GM10248 (cell line): Measurements from ENCODE around the gene STX8.

Experiments
- CTCF ChIA-PET: fragments of 300-600 bp; sonication (Branson Sonifier 250); formaldehyde crosslinking; extraction: SDS; loops from one replicate; lab custom pipeline; 2021; ENCODE audit warnings: antibody characterized with exemption; lab: Yijun Ruan, JAX
- POLR2A ChIA-PET: fragments of 350-650 bp; sonication (Branson Sonifier 250); formaldehyde crosslinking; extraction: SDS; loops from one replicate; lab custom pipeline; 2020; ENCODE audit warnings: antibody characterized with exemption; lab: Yijun Ruan, JAX
- DNase-seq: peaks from one replicate; pipeline ENCODE4 v3.0.0; 2012; ENCODE audit errors: extremely low spot score
- TF ChIP-seq, protein P1 (sequence below): IDR thresholded peaks from 2 replicates; pipeline ENCODE4 v1.5.1; 2012; ENCODE audit warnings: mild to moderate bottlenecking, low read depth; ENCODE audit errors: extremely low read depth, missing control alignments, control extremely low read depth

Gene STX8

DNA sequence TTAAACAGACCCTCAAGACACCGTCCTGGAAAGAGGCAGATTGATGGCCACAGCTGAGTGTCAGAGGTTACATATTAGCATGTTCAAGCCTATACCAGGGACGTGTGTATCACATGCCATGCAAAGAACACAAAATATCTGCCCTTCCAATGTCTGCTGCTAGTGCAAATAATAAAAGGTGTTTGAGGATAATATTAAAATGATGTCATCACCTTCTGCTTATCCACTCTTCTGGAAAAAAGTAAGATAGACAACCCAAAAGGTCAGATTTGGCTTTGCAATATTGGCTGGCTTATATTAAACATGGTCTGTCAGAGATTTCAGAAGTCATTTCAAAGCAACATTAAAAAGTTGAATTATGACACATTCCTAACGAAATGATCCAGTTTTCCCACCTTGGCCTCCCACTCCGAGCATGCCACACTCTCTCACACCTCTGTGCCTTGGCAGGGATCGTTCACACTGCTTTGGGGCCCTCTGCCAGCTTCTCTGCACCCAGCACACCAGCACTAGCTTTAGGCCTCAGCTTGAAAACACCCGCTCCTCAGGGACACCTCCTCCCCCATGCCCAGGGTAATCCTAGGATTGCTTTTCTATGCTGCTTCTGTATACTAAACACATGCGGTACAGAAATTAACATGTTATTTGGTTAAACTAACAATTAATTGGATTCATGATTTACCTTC is 306.1 kb downstream of the STX8 start:
- TF ChIP-seq, protein P1, sequence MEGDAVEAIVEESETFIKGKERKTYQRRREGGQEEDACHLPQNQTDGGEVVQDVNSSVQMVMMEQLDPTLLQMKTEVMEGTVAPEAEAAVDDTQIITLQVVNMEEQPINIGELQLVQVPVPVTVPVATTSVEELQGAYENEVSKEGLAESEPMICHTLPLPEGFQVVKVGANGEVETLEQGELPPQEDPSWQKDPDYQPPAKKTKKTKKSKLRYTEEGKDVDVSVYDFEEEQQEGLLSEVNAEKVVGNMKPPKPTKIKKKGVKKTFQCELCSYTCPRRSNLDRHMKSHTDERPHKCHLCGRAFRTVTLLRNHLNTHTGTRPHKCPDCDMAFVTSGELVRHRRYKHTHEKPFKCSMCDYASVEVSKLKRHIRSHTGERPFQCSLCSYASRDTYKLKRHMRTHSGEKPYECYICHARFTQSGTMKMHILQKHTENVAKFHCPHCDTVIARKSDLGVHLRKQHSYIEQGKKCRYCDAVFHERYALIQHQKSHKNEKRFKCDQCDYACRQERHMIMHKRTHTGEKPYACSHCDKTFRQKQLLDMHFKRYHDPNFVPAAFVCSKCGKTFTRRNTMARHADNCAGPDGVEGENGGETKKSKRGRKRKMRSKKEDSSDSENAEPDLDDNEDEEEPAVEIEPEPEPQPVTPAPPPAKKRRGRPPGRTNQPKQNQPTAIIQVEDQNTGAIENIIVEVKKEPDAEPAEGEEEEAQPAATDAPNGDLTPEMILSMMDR: no peak
- ChIA-PET POLR2A (no interaction called here), CTCF (no interaction called here)
- no peak for DNase-seq

DNA sequence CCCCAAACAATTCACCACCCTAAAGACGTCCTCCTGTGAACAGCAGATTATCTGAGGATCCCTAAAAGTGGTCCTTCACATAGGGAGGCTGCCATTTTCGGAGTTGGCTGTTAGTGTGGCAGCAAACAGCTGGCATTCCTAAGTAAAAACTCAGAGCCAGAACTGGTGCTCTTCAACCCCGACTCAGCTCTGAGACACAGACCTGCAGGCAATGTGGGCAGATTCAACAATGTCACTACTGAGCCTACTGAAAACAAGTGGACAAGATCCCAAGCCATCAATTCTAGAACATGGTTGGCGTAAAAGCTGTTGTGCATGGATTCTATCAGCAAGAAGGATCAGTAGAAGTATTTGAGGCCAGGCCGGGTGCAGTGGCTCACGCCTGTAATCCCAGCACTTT is 307.1 kb downstream of the STX8 start:
- CTCF ChIA-PET: interaction anchor here (1.3 kb wide), 1 partner anchor 22 kb away, joined by 3 read pairs; no protein-coding TSS in a partner anchor
- POLR2A ChIA-PET: no interaction called here
- TF ChIP-seq, protein P1: no peak
- no peak for DNase-seq

DNA sequence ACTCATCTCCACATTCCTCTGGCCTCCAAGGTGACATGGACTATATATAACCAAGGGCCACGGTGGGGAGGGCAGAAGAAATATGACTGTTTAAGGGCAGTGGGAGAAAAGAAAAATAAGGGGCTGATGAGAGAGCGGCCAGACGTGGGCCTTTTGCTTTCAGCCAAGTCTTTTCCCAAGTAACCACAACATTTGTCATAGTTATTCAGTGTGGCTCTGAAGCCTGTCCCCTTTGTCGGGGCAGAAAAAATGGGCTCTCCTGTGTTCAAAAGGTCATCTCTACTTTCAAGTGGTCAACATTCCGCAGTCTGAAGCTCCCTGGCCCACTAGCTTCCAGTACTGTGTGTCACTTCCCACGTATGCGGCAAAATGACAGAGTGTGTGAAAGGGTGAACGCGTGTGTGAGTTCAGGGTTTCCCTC is 308.9 kb downstream of the STX8 start:
- POLR2A ChIA-PET: no interaction called here
- CTCF ChIA-PET: interaction anchor here (2.1 kb wide), 1 partner anchor 10 kb away, joined by 6 read pairs; no protein-coding TSS in a partner anchor
- TF ChIP-seq, protein P1: no peak
- no peak for DNase-seq

DNA sequence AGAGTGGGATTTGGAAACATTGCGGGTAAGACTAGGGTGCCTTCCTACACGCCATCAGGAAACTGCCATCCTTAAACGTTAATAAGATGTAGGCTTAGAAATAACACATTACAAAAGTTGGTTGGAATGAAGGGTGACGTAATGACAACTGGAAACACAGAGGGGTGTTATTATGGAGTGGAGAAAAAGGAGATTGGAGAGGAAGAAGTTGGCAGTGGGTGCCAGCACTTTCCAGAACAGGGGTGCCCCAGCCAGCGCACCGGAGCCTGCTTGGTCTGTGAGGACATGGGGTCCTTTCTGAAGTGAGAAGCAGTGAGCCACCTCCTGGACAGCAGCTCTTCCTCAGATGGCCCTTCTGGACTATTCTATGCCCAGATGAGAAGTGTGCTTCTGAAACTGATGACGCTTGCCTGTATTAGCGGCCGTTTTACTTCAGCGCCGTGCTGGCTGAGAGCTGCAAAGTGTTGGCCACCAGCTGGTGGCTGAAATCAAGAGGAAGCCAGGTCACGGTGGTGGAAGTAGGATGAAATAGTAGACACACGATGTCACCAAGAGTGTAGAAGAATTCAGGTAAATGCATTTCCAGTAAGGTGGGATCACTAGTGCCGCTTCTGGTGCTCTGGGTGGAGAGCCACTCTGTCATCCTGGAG is 309.5 kb downstream of the STX8 start:
- ChIA-PET CTCF (interaction anchor here (2.1 kb wide), 1 partner anchor 10 kb away, joined by 6 read pairs; no protein-coding TSS in a partner anchor), POLR2A (no interaction called here)
- DNase-seq: no peak
- TF ChIP-seq, protein P1: no peak

DNA sequence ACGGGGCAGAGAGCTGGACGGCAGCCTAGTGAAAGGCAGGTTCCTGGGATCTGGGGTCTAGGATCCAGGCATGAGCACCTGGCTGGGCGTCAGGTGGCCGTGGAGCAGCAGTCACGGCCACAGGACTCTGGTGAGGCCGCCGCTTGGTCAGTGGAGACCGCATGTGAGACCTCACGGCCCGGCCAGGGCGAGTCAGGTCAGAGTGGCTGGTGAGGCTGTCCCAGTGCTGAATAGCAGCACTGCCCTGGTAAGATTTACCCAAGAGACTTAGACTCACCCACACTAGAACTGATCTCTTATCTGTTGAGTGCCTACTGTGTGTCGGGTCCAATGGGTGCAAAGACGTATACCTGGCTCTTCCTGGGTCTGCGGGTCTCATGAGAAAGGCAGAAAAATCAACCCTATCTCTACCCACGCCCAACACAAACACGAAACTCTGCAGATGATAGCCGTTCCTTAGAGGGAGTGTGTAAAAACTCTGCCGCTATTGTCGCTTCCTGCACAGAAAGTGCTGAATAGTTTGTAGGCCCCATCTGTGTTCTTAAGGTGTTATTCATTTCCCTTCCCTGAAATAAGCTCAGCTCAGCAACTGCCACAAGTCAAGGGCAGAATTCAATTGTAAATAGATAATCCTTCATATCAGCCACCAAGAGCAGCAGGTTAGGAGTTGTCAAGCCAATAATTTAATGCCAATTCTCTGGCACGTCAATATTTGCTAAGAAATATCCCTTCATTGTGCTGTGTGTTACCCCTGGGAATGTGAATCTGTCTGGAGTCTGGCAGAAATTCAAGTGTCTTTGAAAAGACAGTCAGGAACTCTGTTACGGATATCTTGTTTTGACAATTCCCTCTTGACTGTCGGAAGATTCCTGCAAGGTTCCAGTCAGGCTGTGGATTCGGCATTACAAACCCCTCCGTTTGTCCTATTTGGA is 314.3 kb downstream of the STX8 start:
- POLR2A ChIA-PET: no interaction called here
- DNase-seq: no peak
- TF ChIP-seq, protein P1: no peak
- CTCF ChIA-PET: no interaction called here

DNA sequence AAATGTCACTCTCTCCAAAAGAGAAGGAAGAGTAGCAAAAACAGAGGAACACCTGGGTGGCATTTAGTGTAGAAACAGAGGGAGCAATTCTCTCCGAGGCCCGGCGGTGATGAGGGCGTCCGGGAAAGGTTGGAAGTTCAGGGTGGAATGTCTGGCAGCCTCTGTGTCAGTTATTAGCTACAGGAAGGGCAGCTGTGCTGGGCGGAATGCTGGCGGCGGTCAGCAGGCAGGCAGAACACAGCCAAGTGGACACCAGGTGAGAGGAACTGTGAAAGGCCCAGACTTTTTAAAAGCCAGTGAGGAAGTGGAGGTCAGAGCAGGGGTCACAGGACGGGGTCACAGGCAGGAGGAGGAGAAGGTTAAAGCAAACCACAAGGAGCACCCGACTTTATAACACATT is 316.2 kb downstream of the STX8 start:
- TF ChIP-seq, protein P1: no peak
- DNase-seq: no peak
- ChIA-PET CTCF (interaction anchor here (1.4 kb wide), 1 partner anchor 32 kb away, joined by 3 read pairs; no protein-coding TSS in a partner anchor), POLR2A (no interaction called here)
